Activated effector memory CD4-positive, alpha-beta T cell treated with anti-CD3 and anti-CD28 coated beads, Interleukin-2, amount 50 U/mL, for 16 hours (primary cell): ENCODE data around the gene CR2.
"Not testable (repeated sequence)": the region's sequence is repeated elsewhere in the genome, so short reads cannot be mapped to it uniquely, and the experiment has no call there.

Experiments used
- DNase-seq: peaks from one replicate; pipeline ENCODE4 v3.0.0-alpha.2; 2020

Gene CR2

DNA sequence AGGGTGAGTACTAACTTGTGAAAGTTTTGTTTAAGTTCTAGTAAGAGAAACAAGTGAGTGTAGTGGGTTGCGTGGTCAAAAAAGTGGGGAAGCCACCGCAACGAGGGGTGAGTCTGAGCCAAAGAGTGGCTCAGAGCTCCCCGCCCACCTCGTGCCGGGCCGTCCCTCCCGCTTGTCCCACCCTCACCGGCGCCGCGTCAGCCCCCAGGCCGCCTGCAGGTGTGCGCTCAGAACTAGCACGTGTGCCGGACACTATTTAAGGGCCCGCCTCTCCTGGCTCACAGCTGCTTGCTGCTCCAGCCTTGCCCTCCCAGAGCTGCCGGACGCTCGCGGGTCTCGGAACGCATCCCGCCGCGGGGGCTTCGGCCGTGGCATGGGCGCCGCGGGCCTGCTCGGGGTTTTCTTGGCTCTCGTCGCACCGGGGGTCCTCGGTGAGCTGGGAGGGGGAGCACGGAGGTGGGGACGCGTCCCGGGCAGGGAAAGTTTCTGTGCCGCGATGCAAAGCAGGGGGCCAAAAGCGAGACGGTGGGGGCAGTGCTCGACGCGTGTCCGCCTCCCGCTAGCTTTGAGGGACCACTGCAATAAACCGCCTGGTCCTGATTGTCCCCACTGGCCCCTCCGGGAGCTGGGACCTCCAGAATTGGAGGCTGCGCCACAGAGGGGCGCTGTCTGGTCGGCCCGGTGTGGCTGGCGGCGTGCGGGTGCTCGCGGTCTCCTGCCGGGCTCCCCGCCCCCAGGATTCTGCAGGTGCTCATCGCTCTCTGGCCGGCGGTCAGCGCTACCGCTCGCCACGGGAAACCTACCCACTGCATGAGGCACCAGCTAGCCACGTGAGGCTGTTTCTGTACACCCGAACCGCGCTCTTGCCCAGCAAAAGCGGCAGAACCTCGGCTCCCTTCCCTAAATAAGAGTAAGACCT lies at the start of gene CR2:
TSS of gene CR2 (plus strand) at position 283 of the 919 bp plus-strand sequence. CDS start at position 374, 91 bp downstream.
- peak; percentile 75 for DNase-seq

GRCh38 chr1:207404849-207405525 lies 49.1 kb upstream of the CR2 start:
- no peak for DNase-seq

DNA sequence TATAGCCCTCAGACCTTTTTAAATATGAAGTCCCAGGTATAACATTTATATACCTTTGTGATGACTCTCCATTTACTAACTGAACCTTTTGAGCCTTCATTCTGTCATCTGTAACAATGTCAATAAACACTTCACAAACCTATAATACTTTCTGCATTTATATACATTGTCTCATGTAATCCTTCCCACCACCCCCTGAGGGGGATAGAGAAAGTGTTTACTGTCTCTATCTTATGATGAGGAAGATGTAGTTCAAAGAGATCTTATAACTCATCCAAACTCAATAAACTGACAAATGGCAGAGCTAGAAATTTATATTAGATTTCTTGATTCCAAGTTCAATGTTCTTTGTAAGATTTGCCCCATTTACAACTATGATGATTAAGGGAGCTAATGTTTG lies 48.3 kb upstream of the CR2 start:
- no peak for DNase-seq

DNA sequence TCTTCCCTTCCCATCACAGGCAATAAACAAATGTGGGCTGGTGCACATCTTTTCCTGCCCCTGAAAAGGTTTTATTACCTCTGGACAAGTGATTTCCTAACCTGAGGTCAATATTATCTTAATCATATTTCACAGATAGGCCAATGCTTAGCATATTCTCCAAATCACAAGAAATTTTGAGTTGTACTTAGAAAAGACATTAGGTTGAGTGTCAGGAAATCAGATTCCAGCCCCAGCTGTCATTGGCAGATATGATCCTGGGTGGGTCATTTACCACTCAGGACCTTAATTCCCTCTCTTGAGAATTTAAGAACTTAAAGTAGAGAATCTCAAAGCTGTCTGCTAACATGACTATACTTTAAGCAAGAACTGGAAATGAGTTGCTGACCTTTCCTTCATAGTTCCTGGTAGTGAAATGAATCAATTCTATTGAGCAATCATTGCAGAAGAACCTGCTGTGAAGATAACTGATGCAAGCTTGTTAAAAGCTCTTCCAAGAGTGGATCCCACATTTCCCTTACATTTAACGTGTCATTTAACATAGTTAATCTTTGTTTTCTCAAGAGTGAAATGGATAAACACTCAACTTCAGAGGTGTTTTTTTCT lies 46.4 kb upstream of the CR2 start:
- DNase-seq = no peak

GRCh38 chr1:207412845-207413244 lies 41.3 kb upstream of the CR2 start:
- no peak for DNase-seq

GRCh38 chr1:207414606-207415108 lies 39.5 kb upstream of the CR2 start:
- DNase-seq = no peak

DNA sequence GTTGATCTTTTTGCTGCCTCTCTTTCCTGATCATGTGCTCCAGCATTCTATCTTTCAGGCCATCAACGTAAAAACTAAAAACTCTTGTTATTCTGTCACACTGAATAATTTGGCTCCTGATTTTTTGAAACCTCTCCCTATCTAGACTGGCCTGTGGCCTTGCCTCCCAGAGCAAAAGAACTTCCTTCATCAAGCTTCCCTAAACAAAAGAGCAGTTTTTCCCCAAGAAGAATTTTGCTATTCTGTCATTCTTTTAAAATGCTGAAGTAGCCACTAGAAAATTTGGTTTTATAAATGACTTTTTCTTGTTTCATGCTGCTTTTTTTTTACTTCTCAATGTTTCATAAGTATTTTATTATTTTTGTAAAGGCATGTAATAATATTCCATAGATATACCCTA lies 37.1 kb upstream of the CR2 start:
- no peak for DNase-seq

DNA sequence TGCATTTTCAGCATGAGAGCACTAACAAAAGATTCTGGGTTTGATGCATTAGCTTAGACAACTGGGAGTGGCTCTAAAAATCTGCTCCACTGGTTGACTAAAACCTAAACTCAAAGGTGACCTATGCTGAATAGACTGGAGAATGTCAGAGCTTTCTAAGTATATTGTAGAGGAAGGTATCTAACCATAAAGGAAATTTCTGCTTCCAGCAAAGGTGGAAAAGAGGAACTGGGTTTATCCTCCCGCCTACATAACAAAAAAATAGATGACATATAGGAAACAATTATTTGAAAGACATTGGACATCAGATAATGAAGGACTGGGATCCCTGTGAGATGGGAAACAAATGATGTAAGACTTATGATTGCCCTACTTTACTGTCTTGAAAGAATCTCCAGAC lies 35.8 kb upstream of the CR2 start:
- DNase-seq = no peak

DNA sequence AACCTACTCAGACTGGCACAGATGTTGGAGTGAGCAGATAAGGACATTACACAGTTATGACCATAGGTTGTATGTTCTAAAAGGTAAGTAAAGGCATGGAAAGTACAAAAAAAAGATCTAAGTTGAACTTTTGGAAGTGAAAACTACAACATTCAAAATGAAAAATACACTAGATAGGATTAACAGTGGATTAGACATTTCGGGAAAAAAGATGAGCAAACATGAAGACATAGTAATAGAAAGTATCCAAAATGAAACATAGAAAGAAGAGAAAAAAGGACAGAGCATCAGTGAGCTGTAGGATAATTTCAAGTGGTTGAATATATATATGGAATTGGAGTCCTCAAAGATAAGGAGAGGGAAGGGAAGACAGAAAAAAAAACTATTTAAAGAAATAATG lies 34.0 kb upstream of the CR2 start:
- no peak for DNase-seq

- DNase-seq = no peak
These were observed 33.0 kb upstream of the CR2 start for GRCh38 chr1:207421078-207421477.

DNA sequence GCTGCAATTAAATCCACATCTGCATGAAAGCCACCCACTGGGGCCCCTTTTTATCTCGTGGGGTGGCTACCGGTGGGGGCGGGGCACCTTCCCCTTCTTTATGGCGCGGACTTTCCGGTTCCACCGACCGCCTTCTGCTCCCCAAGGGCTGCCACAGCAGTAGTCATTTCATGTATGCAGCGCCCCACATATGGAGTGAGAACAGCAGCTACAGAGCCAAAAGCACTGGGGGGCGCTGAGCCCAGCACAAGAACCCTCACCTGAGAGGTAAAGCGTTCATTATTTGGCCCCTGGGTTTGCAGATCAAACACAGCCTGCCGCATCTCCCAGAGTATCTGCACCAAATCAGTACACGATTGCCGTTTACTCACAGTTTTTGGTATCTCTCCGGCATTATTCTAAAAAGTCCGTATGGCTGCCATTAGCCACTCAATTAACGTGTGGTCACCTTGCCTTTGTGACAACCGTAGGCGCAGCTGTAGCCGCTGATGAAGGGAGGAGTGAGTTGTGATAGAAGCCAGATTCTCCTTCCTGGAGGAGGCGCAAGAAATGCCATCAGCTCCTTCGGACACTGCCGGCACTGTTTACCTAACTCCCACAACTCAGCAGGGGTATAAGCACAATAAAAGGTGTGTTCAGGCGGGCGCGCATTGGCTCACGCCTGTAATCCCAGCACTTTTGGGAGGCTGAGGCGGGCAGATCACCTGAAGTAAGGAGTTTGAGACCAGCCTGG lies 30.4 kb upstream of the CR2 start:
- DNase-seq = no peak

- no peak for DNase-seq
These were observed 29.5 kb upstream of the CR2 start for GRCh38 chr1:207424570-207425131.

GRCh38 chr1:207427832-207428585 lies 26.1 kb upstream of the CR2 start:
- no peak for DNase-seq

GRCh38 chr1:207428783-207429182 lies 25.3 kb upstream of the CR2 start:
- no peak for DNase-seq

DNA sequence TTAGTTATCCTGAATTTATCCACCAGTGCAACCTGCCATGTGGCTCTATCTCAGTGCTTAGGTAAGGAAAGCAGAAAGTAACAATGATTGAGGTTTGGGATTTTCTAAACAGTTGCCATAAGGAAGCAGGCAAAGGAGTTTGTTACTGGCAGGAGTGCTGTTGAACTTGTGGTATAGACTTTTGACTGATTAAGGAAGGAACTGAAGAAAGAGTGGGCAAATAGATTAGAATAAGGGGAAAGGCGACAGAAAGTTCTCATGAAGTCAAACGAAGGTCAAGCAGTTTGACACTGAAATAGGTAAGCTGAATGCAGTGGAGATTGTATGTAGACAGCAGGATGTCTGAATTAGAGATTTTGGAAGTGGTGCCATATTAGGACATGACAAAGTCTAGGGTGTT lies 24.2 kb upstream of the CR2 start:
- no peak for DNase-seq

GRCh38 chr1:207430602-207431001 lies 23.5 kb upstream of the CR2 start:
- DNase-seq = no peak

DNA sequence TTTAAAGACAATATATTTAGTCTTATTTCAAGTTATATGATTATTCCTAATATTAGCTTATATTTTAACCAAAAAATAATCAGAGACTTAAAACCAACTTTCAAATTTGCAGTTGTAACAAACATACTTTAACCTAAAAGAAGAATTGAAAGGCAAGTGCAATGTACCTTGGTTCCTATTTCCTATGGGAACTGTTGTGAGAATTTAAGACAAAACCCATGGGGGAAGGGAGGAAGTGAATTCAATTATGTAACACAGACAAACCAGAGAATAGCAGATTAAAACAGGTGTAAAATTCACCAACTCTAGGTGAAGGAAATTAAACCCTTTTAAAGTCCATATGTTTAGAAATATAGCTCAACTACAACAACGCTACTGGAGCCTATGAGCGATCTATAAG lies 22.6 kb upstream of the CR2 start:
- DNase-seq = no peak

GRCh38 chr1:207433435-207433834 lies 20.7 kb upstream of the CR2 start:
- DNase-seq = no peak

- DNase-seq = not testable (repeated sequence)
These were observed 17.4 kb upstream of the CR2 start for GRCh38 chr1:207436746-207437145.

DNA sequence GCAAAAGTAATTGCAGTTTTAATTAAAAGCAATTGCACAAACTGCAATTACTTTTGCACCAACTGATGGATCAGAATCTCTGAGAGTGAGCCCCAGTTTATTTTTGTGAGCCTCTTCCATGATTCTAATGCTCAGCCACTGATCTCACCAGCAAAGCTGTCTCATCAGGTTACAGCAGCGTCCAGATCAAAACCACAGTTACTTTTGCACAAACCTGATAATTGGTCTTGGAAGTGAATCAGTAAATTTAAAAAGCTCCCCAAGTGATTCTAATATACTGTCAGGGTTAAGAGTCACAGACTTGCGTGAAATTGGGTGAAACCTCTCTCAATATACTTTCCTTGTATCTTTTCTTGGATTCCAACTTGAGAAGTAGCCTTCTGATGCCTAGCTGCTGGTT lies 13.5 kb upstream of the CR2 start:
- DNase-seq = no peak

GRCh38 chr1:207444514-207445217 lies 9.5 kb upstream of the CR2 start:
- DNase-seq = no peak
